ENCODE results near the gene SUN1. TPM values are rescaled to one million over a fixed set of nuclear protein-coding genes. Genes with fewer than 3 reads are reported as not detected.
"Not testable (repeated sequence)": the region's sequence is repeated elsewhere in the genome, so short reads cannot be mapped to it uniquely, and the experiment has no call there.

The SUN1 gene
- total and polyA plus RNA-seq, 2 donors (not counting 1 experiment from before 2014, with no cell fraction given) = 198 to 254 TPM

DNA sequence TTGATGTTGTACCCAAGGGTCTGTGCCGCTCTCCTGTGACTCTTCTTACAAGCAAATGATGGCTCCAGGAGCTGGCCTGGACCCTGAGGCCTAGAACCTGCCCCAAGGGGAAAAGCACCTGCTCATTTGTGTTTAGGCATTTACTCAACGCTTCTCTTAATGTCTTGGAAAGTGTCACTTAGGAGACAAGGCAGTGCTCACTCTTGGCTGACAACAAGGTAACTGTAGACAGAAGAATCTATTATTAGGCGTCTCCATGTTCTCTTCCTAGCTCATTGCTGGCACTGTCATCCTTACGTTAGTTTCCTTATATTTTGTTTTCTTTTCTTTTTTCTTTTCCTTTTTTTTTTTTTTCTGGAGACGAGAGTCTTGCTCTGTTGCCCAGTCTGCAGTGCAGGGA, 38.1 kb upstream of the SUN1 start:
- TF ChIP-seq EZH2 (IDR thresholded peaks at IDR 0.05; ENCODE audit: borderline replicate concordance, insufficient read depth, low read depth, low read length, poor library complexity, severe bottlenecking) = no peak
- TF ChIP-seq, protein P1, sequence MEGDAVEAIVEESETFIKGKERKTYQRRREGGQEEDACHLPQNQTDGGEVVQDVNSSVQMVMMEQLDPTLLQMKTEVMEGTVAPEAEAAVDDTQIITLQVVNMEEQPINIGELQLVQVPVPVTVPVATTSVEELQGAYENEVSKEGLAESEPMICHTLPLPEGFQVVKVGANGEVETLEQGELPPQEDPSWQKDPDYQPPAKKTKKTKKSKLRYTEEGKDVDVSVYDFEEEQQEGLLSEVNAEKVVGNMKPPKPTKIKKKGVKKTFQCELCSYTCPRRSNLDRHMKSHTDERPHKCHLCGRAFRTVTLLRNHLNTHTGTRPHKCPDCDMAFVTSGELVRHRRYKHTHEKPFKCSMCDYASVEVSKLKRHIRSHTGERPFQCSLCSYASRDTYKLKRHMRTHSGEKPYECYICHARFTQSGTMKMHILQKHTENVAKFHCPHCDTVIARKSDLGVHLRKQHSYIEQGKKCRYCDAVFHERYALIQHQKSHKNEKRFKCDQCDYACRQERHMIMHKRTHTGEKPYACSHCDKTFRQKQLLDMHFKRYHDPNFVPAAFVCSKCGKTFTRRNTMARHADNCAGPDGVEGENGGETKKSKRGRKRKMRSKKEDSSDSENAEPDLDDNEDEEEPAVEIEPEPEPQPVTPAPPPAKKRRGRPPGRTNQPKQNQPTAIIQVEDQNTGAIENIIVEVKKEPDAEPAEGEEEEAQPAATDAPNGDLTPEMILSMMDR (IDR thresholded peaks at IDR 0.05) = no peak
- Mint-ChIP-seq H3K4me3 (no peak overlapping the region), H3K27me3 (no peaks in the 10 kb centered on the region), H3K27ac (no peak overlapping the region), H3K4me1 (no peaks in the 10 kb centered on the region), H3K9me3 (ENCODE audit: insufficient read depth) (no peaks in the 10 kb centered on the region)
- H3K36me3 ChIP-seq (replicated peaks in 1 of 2; ENCODE audit: control extremely low read depth in 1 of 2, control insufficient read depth in 1 of 2, extremely low read depth in 1 of 2, insufficient read depth in 2 of 2, low read length in 1 of 2) = no peaks in the 10 kb centered on the region
- no peaks in the 10 kb centered on the region for H3K79me2 ChIP-seq (ENCODE audit: control insufficient read depth, insufficient read depth, low read length)
- H3K4me3 ChIP-seq (ENCODE audit: control extremely low read depth in 1 of 5, extremely low read depth in 1 of 5, insufficient read depth in 1 of 5, low read depth in 2 of 5, low read length in 4 of 5) = no peak overlapping the region
- CTCF ChIA-PET = no interaction called here
- intact Hi-C loops (cut with micrococcal nuclease) = no loop called here
- POLR2A ChIA-PET = no interaction called here
- H3K9ac ChIP-seq (ENCODE audit: low read length) = no peak overlapping the region
- WGBS (ENCODE audit: insufficient coverage) = 95% methylated on average over 4 of the region's 5 CpGs
- DNase-seq = no peak
- H3K9me3 ChIP-seq (ENCODE audit: control extremely low read depth in 1 of 3, control insufficient read depth in 2 of 3, insufficient read depth in 1 of 3, low read length in 2 of 3) = no peaks in the 10 kb centered on the region
- H4K20me1 ChIP-seq (ENCODE audit: control insufficient read depth, insufficient read depth, low read length, poor library complexity, severe bottlenecking) = no peaks in the 10 kb centered on the region
- no peak overlapping the region for H2AFZ ChIP-seq (ENCODE audit: insufficient read depth, low read depth, low read length, poor library complexity, severe bottlenecking)
- H3K4me2 ChIP-seq (replicated peaks; ENCODE audit: low read depth, low read length, poor library complexity, severe bottlenecking) = no peak overlapping the region
- no peaks in the 10 kb centered on the region for H3K4me1 ChIP-seq (ENCODE audit: control insufficient read depth in 2 of 2, insufficient read depth in 2 of 2, low read length in 2 of 2)
- no peak overlapping the region for H3K27ac ChIP-seq (ENCODE audit: low read length in 2 of 2)
- no peak for ATAC-seq (ENCODE audit: low read depth)
- no peaks in the 10 kb centered on the region for H3K27me3 ChIP-seq (replicated peaks in 1 of 4; ENCODE audit: control extremely low read depth in 1 of 4, control insufficient read depth in 3 of 4, insufficient read depth in 4 of 4, low read length in 3 of 4)

DNA sequence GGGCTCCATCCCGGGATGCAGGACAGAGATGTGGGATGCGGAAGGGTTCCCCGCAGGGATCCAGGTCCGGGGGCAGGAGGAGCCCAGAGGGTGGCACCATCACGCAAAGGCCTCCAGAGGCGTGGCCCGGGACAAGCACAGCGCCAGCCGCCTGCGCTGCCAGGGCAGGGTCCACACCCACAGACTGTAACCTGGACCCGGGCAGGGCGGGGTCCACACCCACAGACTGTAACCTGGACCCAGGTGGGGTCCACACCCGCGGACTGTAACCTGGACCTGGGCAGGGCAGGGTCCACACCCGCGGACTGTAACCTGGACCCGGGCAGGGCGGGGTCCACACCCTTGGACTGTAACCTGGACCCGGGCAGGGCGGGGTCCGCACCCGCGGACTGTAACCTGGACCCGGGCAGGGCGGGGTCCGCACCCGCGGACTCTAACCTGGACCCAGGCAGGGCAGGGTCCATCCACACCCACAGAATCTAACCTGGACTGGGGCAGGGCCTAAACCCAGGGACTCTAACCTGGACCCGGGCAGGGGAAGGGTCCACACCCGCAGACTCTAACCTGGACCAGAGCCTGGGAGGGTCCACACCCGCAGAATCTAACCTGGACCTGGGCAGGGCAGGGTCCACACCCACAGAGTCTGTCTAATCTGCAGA, 37.5 kb upstream of the SUN1 start:
- Mint-ChIP-seq H3K4me1 (no peaks in the 10 kb centered on the region), H3K27ac (no peak overlapping the region), H3K27me3 (no peaks in the 10 kb centered on the region), H3K9me3 (ENCODE audit: insufficient read depth) (no peaks in the 10 kb centered on the region), H3K4me3 (no peak overlapping the region)
- DNase-seq (no peak), ATAC-seq (ENCODE audit: low read depth) (no peak)
- H3K27me3 ChIP-seq (replicated peaks in 1 of 4; ENCODE audit: control extremely low read depth in 1 of 4, control insufficient read depth in 3 of 4, insufficient read depth in 4 of 4, low read length in 3 of 4) = no peaks in the 10 kb centered on the region
- H3K4me3 ChIP-seq (ENCODE audit: control extremely low read depth in 1 of 5, extremely low read depth in 1 of 5, insufficient read depth in 1 of 5, low read depth in 2 of 5, low read length in 4 of 5) = no peak overlapping the region
- 99% methylated on average over 31 of the region's 31 CpGs for WGBS (ENCODE audit: insufficient coverage)
- H2AFZ ChIP-seq (ENCODE audit: insufficient read depth, low read depth, low read length, poor library complexity, severe bottlenecking) = no peak overlapping the region
- TF ChIP-seq, protein P1 (IDR thresholded peaks at IDR 0.05) = no peak
- no peak for TF ChIP-seq EZH2 (IDR thresholded peaks at IDR 0.05; ENCODE audit: borderline replicate concordance, insufficient read depth, low read depth, low read length, poor library complexity, severe bottlenecking)
- intact Hi-C loops (cut with micrococcal nuclease) = no loop called here
- ChIA-PET CTCF (no interaction called here), POLR2A (no interaction called here)
- no peaks in the 10 kb centered on the region for H3K36me3 ChIP-seq (replicated peaks in 1 of 2; ENCODE audit: control extremely low read depth in 1 of 2, control insufficient read depth in 1 of 2, extremely low read depth in 1 of 2, insufficient read depth in 2 of 2, low read length in 1 of 2)
- no peak overlapping the region for H3K4me2 ChIP-seq (replicated peaks; ENCODE audit: low read depth, low read length, poor library complexity, severe bottlenecking)
- no peaks in the 10 kb centered on the region for H3K79me2 ChIP-seq (ENCODE audit: control insufficient read depth, insufficient read depth, low read length)
- H3K9me3 ChIP-seq (ENCODE audit: control extremely low read depth in 1 of 3, control insufficient read depth in 2 of 3, insufficient read depth in 1 of 3, low read length in 2 of 3) = no peaks in the 10 kb centered on the region
- H3K9ac ChIP-seq (ENCODE audit: low read length) = no peak overlapping the region
- H4K20me1 ChIP-seq (ENCODE audit: control insufficient read depth, insufficient read depth, low read length, poor library complexity, severe bottlenecking) = no peaks in the 10 kb centered on the region
- no peak overlapping the region for H3K27ac ChIP-seq (ENCODE audit: low read length in 2 of 2)
- H3K4me1 ChIP-seq (ENCODE audit: control insufficient read depth in 2 of 2, insufficient read depth in 2 of 2, low read length in 2 of 2) = no peaks in the 10 kb centered on the region

DNA sequence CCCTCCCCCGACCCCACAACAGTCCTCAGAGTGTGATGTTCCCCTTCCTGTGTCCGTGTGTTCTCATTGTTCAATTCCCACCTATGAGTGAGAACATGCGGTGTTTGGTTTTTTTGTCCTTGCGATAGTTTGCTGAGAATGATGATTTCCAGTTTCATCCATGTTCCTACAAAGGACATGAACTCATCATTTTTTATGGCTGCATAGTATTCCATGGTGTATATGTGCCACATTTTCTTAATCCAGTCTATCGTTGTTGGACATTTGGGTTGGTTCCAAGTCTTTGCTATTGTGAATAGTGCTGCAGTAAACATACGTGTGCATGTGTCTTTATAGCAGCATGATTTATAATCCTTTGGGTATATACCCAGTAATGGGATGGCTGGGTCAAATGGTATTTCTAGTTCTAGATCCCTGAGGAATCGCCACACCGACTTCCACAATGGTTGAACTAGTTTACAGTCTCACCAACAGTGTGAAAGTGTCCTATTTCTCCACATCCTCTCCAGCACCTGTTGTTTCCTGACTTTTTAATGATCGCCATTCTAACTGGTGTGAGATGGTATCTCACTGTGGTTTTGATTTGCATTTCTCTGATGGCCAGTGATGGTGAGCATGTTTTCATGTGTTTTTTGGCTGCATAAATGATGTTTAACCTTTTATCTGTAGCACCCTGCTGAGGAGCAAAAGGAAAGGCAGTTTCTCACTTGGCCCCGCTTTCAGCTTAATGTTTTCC, 35.7 kb upstream of the SUN1 start:
- POLR2A ChIA-PET = not testable (repeated sequence)

More for the DNA sequence above, 35.7 kb upstream of the SUN1 start:
- H4K20me1 ChIP-seq (ENCODE audit: control insufficient read depth, insufficient read depth, low read length, poor library complexity, severe bottlenecking); H3K79me2 ChIP-seq (ENCODE audit: control insufficient read depth, insufficient read depth, low read length); H3K4me2 ChIP-seq (replicated peaks; ENCODE audit: low read depth, low read length, poor library complexity, severe bottlenecking); H3K4me3 ChIP-seq (ENCODE audit: control extremely low read depth in 1 of 5, extremely low read depth in 1 of 5, insufficient read depth in 1 of 5, low read depth in 2 of 5, low read length in 4 of 5); H3K36me3 ChIP-seq (replicated peaks in 1 of 2; ENCODE audit: control extremely low read depth in 1 of 2, control insufficient read depth in 1 of 2, extremely low read depth in 1 of 2, insufficient read depth in 2 of 2, low read length in 1 of 2); DNase-seq; H3K27ac Mint-ChIP-seq; H3K27me3 Mint-ChIP-seq; H3K9ac ChIP-seq (ENCODE audit: low read length); H3K4me1 Mint-ChIP-seq; ATAC-seq (ENCODE audit: low read depth); H3K27me3 ChIP-seq (replicated peaks in 1 of 4; ENCODE audit: control extremely low read depth in 1 of 4, control insufficient read depth in 3 of 4, insufficient read depth in 4 of 4, low read length in 3 of 4); H3K4me1 ChIP-seq (ENCODE audit: control insufficient read depth in 2 of 2, insufficient read depth in 2 of 2, low read length in 2 of 2); H2AFZ ChIP-seq (ENCODE audit: insufficient read depth, low read depth, low read length, poor library complexity, severe bottlenecking); H3K9me3 Mint-ChIP-seq (ENCODE audit: insufficient read depth); H3K27ac ChIP-seq (ENCODE audit: low read length in 2 of 2); intact Hi-C loops (cut with micrococcal nuclease); H3K4me3 Mint-ChIP-seq; H3K9me3 ChIP-seq (ENCODE audit: control extremely low read depth in 1 of 3, control insufficient read depth in 2 of 3, insufficient read depth in 1 of 3, low read length in 2 of 3): not testable (repeated sequence)
- WGBS (ENCODE audit: insufficient coverage) = no CpG with 5 or more reads among the region's 10 CpGs
- CTCF ChIA-PET = interaction anchor here (1.1 kb wide), 1 partner anchor 77 kb away, joined by 4 read pairs; no protein-coding TSS in a partner anchor
